ENCODE data around the gene CRYBB1.
A peak's percentile ranks its signal among the peaks of the same experiment; 100 is the strongest.

The CRYBB1 gene

DNA sequence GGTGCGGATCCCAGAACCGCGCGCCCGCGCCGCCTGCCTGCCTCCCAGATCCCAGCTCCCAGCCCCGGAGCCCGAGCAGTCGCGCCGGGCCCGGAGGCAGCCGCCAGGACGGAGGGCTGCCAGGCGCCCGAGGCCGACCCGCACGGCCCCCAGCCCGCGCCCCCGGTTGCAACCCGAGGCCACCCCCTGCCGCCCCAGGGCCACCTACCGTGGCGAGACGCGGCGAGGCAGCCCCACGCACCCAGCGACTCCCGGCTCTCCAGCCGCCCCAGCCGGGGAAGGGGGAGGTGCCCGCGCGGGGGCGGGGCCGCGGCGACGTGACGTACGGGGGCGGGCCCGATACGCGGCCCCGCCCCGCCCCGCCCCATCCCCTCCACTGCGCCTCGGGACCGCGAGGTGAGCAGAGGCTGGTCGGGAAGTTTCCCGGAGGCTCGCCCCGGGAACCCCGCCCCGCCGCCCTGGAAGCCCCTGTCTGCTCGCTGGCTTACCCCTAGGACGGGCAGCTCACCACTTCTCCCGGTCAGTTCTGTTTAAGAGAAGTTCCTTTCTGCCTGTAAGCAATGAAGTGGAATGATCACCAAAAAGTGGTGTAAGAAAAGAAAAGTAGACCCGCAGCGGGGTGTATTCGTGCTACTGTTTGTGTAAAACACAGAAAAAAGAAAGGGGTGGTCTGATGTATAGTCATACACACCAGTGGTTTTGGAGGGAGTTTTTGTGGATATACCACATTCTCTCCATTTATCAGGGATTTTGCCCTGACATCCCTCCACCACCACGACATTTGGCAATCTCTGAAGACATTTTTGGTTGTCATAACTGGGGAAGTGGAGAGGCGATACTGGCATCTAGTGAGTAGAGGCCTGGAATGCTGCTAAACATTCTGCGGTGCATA is 27.7 kb downstream of the CRYBB1 start, which contains the start of gene TPST2:
Gene TPST2 (minus strand): TSS at position 288 of the 892 bp plus-strand sequence. CDS start 48,502 bp downstream, outside the sequence.
- H3K4me3 ChIP-seq (ENCODE audit: low read depth, low read length): peak within 1 kb of the TSS; percentile 91
- no peak within 1 kb of the TSS for H3K9ac ChIP-seq
- TF ChIP-seq, protein P1, sequence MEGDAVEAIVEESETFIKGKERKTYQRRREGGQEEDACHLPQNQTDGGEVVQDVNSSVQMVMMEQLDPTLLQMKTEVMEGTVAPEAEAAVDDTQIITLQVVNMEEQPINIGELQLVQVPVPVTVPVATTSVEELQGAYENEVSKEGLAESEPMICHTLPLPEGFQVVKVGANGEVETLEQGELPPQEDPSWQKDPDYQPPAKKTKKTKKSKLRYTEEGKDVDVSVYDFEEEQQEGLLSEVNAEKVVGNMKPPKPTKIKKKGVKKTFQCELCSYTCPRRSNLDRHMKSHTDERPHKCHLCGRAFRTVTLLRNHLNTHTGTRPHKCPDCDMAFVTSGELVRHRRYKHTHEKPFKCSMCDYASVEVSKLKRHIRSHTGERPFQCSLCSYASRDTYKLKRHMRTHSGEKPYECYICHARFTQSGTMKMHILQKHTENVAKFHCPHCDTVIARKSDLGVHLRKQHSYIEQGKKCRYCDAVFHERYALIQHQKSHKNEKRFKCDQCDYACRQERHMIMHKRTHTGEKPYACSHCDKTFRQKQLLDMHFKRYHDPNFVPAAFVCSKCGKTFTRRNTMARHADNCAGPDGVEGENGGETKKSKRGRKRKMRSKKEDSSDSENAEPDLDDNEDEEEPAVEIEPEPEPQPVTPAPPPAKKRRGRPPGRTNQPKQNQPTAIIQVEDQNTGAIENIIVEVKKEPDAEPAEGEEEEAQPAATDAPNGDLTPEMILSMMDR (IDR thresholded peaks at IDR 0.05): no peak
- H3K9me3 ChIP-seq (ENCODE audit: control insufficient read depth, low read length): no peaks in the 10 kb centered on the region
- no peaks in the 10 kb centered on the region for H3K4me1 ChIP-seq
- peak within 1 kb of the TSS; percentile 100 for H3K4me2 ChIP-seq (ENCODE audit: low read length)
- H3K27me3 ChIP-seq (ENCODE audit: control insufficient read depth, insufficient read depth, low read length): no peaks in the 10 kb centered on the region
- peak within 1 kb of the TSS; percentile 84 for H2AFZ ChIP-seq
- no peaks in the 10 kb centered on the region for H3K79me2 ChIP-seq
- peak within 1 kb of the TSS; percentile 39 for H3K27ac ChIP-seq
- H3K36me3 ChIP-seq (ENCODE audit: control insufficient read depth, insufficient read depth, low read length): no peaks in the 10 kb centered on the region

DNA sequence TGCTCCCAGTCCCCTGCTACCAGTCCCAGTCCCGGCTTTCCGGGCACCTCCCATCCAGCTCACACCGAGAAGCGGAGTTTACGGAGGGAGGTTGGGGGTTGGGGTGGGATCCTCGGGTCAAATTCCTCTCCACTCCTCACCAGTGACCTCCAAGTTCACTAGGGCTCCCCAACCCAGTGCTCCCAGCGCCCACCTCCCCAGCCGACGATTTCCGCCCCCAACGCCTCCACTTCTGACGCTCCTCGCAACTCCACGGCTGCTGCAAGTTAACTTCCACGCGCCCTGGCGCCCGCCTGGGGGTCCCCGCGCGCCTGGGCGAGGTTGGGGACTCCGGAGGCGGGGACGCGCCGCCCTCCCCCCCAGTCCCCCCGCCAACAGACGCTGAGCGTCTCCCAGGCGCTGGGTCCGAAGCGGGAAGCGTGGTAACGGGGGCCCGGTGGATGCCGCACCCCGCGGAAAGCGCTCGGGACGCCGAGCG is 28.4 kb downstream of the CRYBB1 start:
- Histone ChIP-seq H3K79me2 (no peaks in the 10 kb centered on the region), H3K36me3 (ENCODE audit: control insufficient read depth, insufficient read depth, low read length) (no peaks in the 10 kb centered on the region), H3K27ac (peak overlapping the region; percentile 36), H3K4me1 (no peaks in the 10 kb centered on the region), H2AFZ (peak overlapping the region; percentile 77), H3K4me3 (ENCODE audit: low read depth, low read length) (peak overlapping the region; percentile 91), H3K9me3 (ENCODE audit: control insufficient read depth, low read length) (no peaks in the 10 kb centered on the region), H3K27me3 (ENCODE audit: control insufficient read depth, insufficient read depth, low read length) (no peaks in the 10 kb centered on the region), H3K4me2 (ENCODE audit: low read length) (peak overlapping the region; percentile 73), H3K9ac (no peak overlapping the region)
- TF ChIP-seq, protein P1 (IDR thresholded peaks at IDR 0.05): no peak

DNA sequence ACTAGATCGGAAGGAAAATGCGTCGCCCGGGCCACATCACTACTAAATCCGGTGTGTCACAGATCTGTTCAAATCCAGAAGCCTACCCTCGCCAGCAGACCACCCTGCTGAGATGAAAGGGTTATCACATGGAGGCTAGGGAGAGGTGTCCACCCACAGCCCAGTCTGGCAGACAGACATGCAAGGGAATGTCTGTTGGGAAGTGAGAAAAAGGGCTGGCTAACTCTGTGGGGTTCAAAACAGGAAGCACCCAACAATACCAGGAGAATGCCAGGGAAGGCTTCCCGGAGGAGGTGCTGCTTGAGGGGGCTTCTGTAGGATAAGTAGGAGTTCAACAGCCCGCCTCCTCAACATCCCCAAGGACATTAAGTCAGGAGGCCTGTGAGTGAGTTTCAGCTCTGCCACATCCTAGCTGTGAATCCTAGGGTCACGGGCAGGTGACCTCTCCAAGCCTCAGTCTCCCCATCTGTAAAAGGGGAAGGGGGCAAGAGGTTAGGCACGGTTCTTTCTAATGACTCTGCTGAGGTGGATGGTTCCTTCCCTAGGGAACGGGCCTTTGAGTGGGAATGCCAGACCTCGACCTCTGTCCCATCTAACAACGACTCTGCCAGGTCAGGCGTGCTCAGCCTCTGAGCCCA is 29.0 kb downstream of the CRYBB1 start:
- Histone ChIP-seq H2AFZ (peak overlapping the region; percentile 77), H3K36me3 (ENCODE audit: control insufficient read depth, insufficient read depth, low read length) (no peaks in the 10 kb centered on the region), H3K79me2 (no peaks in the 10 kb centered on the region), H3K27ac (no peak overlapping the region), H3K4me1 (no peaks in the 10 kb centered on the region), H3K4me2 (ENCODE audit: low read length) (peak overlapping the region; percentile 73), H3K9me3 (ENCODE audit: control insufficient read depth, low read length) (no peaks in the 10 kb centered on the region), H3K9ac (no peak overlapping the region), H3K27me3 (ENCODE audit: control insufficient read depth, insufficient read depth, low read length) (no peaks in the 10 kb centered on the region), H3K4me3 (ENCODE audit: low read depth, low read length) (peak overlapping the region; percentile 91)
- TF ChIP-seq, protein P1 (IDR thresholded peaks at IDR 0.05): no peak

DNA sequence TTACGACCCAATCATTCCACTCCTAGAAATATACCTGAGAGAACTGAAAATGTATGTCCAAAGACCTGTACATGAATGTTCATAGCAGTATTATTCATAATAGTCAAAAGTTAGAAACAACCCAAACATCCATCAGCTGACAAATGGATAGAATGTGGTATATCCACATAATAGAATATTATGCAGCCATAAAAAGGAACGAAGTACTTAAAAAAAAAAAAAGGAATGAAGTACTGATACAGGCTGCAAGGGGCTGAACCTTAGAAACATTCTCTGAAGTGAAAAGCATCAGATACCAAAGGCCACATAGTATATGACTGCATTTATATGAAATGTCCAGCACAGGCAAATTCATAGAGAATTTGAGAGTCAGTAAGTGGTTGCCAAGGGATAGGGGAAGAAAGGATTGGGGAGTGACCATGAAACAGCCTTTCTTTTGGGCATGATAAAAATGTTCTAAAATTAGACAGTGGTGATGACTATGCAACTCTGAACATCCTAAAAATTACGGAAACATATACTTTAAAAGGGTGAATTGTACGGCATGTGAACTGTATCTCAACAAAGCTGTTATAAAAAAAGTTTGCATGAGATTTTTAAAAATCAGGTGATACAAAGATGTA is 29.7 kb downstream of the CRYBB1 start:
- Histone ChIP-seq H2AFZ (no peak overlapping the region), H3K27ac (no peak overlapping the region), H3K4me1 (no peaks in the 10 kb centered on the region), H3K79me2 (no peaks in the 10 kb centered on the region), H3K36me3 (ENCODE audit: control insufficient read depth, insufficient read depth, low read length) (no peaks in the 10 kb centered on the region), H3K4me3 (ENCODE audit: low read depth, low read length) (no peak overlapping the region), H3K9me3 (ENCODE audit: control insufficient read depth, low read length) (no peaks in the 10 kb centered on the region), H3K27me3 (ENCODE audit: control insufficient read depth, insufficient read depth, low read length) (no peaks in the 10 kb centered on the region), H3K4me2 (ENCODE audit: low read length) (no peak overlapping the region), H3K9ac (no peak overlapping the region)
- TF ChIP-seq, protein P1 (IDR thresholded peaks at IDR 0.05): no peak
